Endodermal cell (in vitro differentiated cells): ENCODE data around the gene CPT1C. TPM values are rescaled to one million over a fixed set of nuclear protein-coding genes. Genes with fewer than 3 reads are reported as not detected.

Experiments
- DNase-seq: peaks from one replicate; pipeline ENCODE4 v3.0.0-alpha.2; 2017
- H3K27ac ChIP-seq: 2 replicates; pipeline ENCODE4 v1.5.1; 2013; ENCODE audit warnings: mild to moderate bottlenecking, low read depth, low read length, moderate library complexity
- H3K27me3 ChIP-seq: 2 replicates; pipeline ENCODE4 v1.6.1; 2013; ENCODE audit warnings: mild to moderate bottlenecking, low read length, moderate library complexity; ENCODE audit not compliant: insufficient read depth, control insufficient read depth, poor library complexity, severe bottlenecking
- H3K36me3 ChIP-seq: 2 replicates; pipeline ENCODE4 v1.7.0; 2013; ENCODE audit warnings: mild to moderate bottlenecking, low read length, moderate library complexity; ENCODE audit not compliant: control insufficient read depth, insufficient read depth
- H3K4me1 ChIP-seq: one replicate; pipeline ENCODE4 v1.7.0; 2013; ENCODE audit warnings: low read length; ENCODE audit not compliant: control insufficient read depth, insufficient read depth
- H3K4me3 ChIP-seq: 2 replicates; pipeline ENCODE4 v1.5.1; 2013; ENCODE audit warnings: mild to moderate bottlenecking, low read length, moderate library complexity
- H3K9ac ChIP-seq: 2 replicates; pipeline ENCODE4 v1.6.1; 2013; ENCODE audit warnings: mild to moderate bottlenecking, low read length, moderate library complexity; ENCODE audit not compliant: poor library complexity, severe bottlenecking; ENCODE audit errors: extremely low read depth
- H3K9me3 ChIP-seq: 2 replicates; pipeline ENCODE4 v1.6.1; 2013; ENCODE audit warnings: mild to moderate bottlenecking, low read length, moderate library complexity; ENCODE audit not compliant: control insufficient read depth
- H3K27ac Mint-ChIP-seq: 2 replicates; pipeline ENCODE4 v1.8.0; 2020; ENCODE audit warnings: mixed read lengths
- H3K27me3 Mint-ChIP-seq: 2 replicates; pipeline ENCODE4 v1.8.0; 2021; ENCODE audit warnings: mild to moderate bottlenecking, mixed read lengths; ENCODE audit not compliant: insufficient read depth
- H3K36me3 Mint-ChIP-seq: 2 replicates; pipeline ENCODE4 v1.8.0; 2020; ENCODE audit warnings: low read depth, mixed read lengths
- H3K4me1 Mint-ChIP-seq: 2 replicates; pipeline ENCODE4 v1.8.0; 2020; ENCODE audit warnings: mixed read lengths
- H3K4me3 Mint-ChIP-seq: 2 replicates; pipeline ENCODE4 v1.8.0; 2020; ENCODE audit warnings: mild to moderate bottlenecking, moderate library complexity, mixed read lengths
- H3K9me3 Mint-ChIP-seq: 2 replicates; pipeline ENCODE4 v1.8.0; 2020; ENCODE audit warnings: mild to moderate bottlenecking, mixed read lengths
- WGBS, 2 experiments: methylation state at CpG; one replicate each; pipeline versions ENCODE4 v1.1.5 to v1.1.7; 2013; ENCODE audit warnings: missing lambda C conversion rate in 2 of 2, mixed read lengths in 1 of 2; ENCODE audit not compliant: insufficient coverage in 1 of 2, insufficient read length in 1 of 2; 5-methylcytosine and 5-hydroxymethylcytosine counted together
- long read RNA-seq, 4 experiments: library from polyadenylated mRNA in 2 of 4; library from RNA in 1 of 4; library from capped mRNA in 1 of 4; stranded (forward) in 3 of 4; unstranded in 1 of 4; transcript quantifications; one replicate each; pipeline ENCODE4 v2.0.0, GENCODE V29; 2020 to 2021; ENCODE audit warnings: inconsistent platforms in 1 of 4
- polyA plus RNA-seq, 2 experiments: library from polyadenylated mRNA; stranded (reverse); fragments of 50-300 nt; gene quantifications; one replicate each; pipeline ENCODE4 v1.2.3, GENCODE V29; 2013
- total RNA-seq, 2 donors: library from RNA; stranded (reverse); fragmentation: NEBNext Ultra II Directional in 1 of 2; extraction: Animal tissue kit (Norgen Biotek cat#: 25700) in 1 of 2; gene quantifications; 2 replicates in 1 of 2; 3 replicates in 1 of 2; pipeline ENCODE4 v1.2.1, GENCODE V29; 2021
- TF ChIP-seq, protein P1 (sequence below): fragments of 200-600 bp; sonication (generic); conservative IDR thresholded peaks from 2 replicates; pipeline ENCODE4 v1.5.0; 2021; ENCODE audit warnings: antibody characterized with exemption, mild to moderate bottlenecking

CPT1C gene
- 10 to 100 TPM; 41.4 to 59.7 TPM for total RNA-seq
- polyA plus RNA-seq (2013, experiment 1 of 2), result 62.0 TPM
- polyA plus RNA-seq (2013, experiment 2 of 2), result 60.2 TPM
- long read RNA-seq, experiment 1, partial matches to known transcripts, result 4 of 10 reads
- long read RNA-seq, experiment 1, other reads (novel, unspliced or antisense), result 3 of 10 reads
- long read RNA-seq, experiment 2, transcript CPT1C-217 (20 exons, 2,767 nt), result major isoform, 18 of 80 reads
- long read RNA-seq, experiment 2, transcript CPT1C-202 (19 exons, 2,783 nt), result major isoform, 18 of 80 reads
- long read RNA-seq, experiment 2, partial matches to known transcripts, result 7 of 80 reads
- long read RNA-seq, experiment 2, other reads (novel, unspliced or antisense), result 35 of 80 reads
- long read RNA-seq, experiment 3, transcript CPT1C-217 (20 exons, 2,767 nt), result major isoform, 15 of 79 reads
- long read RNA-seq, experiment 3, transcript CPT1C-202 (19 exons, 2,783 nt), result minor isoform, 12 of 79 reads
- long read RNA-seq, experiment 3, partial matches to known transcripts, result 16 of 79 reads
- long read RNA-seq, experiment 3, other reads (novel, unspliced or antisense), result 34 of 79 reads
- long read RNA-seq, experiment 4, partial matches to known transcripts, result 18 of 21 reads
- long read RNA-seq, experiment 4, other reads (novel, unspliced or antisense), result 3 of 21 reads

GRCh38 chr19:49690656-49691242, at the start of gene CPT1C:
CPT1C (plus strand) TSS chr19:49691116; CDS start chr19:49692253, 1,137 bp downstream.
- WGBS, 2 experiments, result 12 to 20% methylated on average over 28 to 38 of the region's 38 CpGs
- H3K9ac ChIP-seq, result peak within 1 kb of the TSS; percentile 63
- peak within 1 kb of the TSS; percentile 74 for H3K27ac ChIP-seq
- H3K4me1 ChIP-seq, result no peaks in the 10 kb centered on the region
- DNase-seq, result peak; percentile 96
- no peaks in the 10 kb centered on the region for H3K27me3 ChIP-seq
- H3K4me1 Mint-ChIP-seq, result peaks cover 13% of the 10 kb centered on the region
- no peaks in the 10 kb centered on the region for H3K9me3 Mint-ChIP-seq
- peaks cover 22% of the 10 kb centered on the region for H3K36me3 Mint-ChIP-seq
- H3K9me3 ChIP-seq, result no peaks in the 10 kb centered on the region
- TF ChIP-seq, protein P1, sequence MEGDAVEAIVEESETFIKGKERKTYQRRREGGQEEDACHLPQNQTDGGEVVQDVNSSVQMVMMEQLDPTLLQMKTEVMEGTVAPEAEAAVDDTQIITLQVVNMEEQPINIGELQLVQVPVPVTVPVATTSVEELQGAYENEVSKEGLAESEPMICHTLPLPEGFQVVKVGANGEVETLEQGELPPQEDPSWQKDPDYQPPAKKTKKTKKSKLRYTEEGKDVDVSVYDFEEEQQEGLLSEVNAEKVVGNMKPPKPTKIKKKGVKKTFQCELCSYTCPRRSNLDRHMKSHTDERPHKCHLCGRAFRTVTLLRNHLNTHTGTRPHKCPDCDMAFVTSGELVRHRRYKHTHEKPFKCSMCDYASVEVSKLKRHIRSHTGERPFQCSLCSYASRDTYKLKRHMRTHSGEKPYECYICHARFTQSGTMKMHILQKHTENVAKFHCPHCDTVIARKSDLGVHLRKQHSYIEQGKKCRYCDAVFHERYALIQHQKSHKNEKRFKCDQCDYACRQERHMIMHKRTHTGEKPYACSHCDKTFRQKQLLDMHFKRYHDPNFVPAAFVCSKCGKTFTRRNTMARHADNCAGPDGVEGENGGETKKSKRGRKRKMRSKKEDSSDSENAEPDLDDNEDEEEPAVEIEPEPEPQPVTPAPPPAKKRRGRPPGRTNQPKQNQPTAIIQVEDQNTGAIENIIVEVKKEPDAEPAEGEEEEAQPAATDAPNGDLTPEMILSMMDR, result no peak
- H3K4me3 Mint-ChIP-seq, result peak within 1 kb of the TSS; percentile 78
- no peaks in the 10 kb centered on the region for H3K27me3 Mint-ChIP-seq
- peak within 1 kb of the TSS; percentile 82 for H3K4me3 ChIP-seq
- H3K27ac Mint-ChIP-seq, result peak within 1 kb of the TSS; percentile 94
- H3K36me3 ChIP-seq, result peaks cover 10% of the 10 kb centered on the region

- Mint-ChIP-seq H3K27me3 (peaks cover 13% of the 10 kb centered on the region), H3K4me1 (peaks cover 43% of the 10 kb centered on the region), H3K4me3 (peak within 1 kb of the TSS; percentile 99), H3K9me3 (no peaks in the 10 kb centered on the region), H3K27ac (peak within 1 kb of the TSS; percentile 100), H3K36me3 (peaks cover 24% of the 10 kb centered on the region)
- peak; percentile 99 for DNase-seq
- no peaks in the 10 kb centered on the region for H3K9me3 ChIP-seq
- H3K36me3 ChIP-seq, result peaks cover 27% of the 10 kb centered on the region
- peak within 1 kb of the TSS; percentile 100 for H3K9ac ChIP-seq
- TF ChIP-seq, protein P1, result no peak
- peak within 1 kb of the TSS; percentile 97 for H3K4me3 ChIP-seq
- peaks cover 4% of the 10 kb centered on the region for H3K4me1 ChIP-seq
- peak within 1 kb of the TSS; percentile 100 for H3K27ac ChIP-seq
- H3K27me3 ChIP-seq, result no peaks in the 10 kb centered on the region
- 0 to 1% methylated on average over 38 to 87 of the region's 87 CpGs for WGBS, 2 experiments
These were observed 49.0 kb upstream of the CPT1C start, which contains the start of gene SCAF1 for GRCh38 chr19:49641688-49642491. SCAF1 (plus strand) TSS chr19:49642209; CDS start chr19:49645027, 2,818 bp downstream.
